IPS DF 6.9 (cell line): ENCODE data around the gene ZNF74.
A peak's percentile ranks its signal among the peaks of the same experiment; 100 is the strongest.
"Not testable (repeated sequence)": the region's sequence is repeated elsewhere in the genome, so short reads cannot be mapped to it uniquely, and the experiment has no call there.

Experiments
- DNase-seq: peaks from one replicate; pipeline ENCODE4 v3.0.0-alpha.2; 2013; ENCODE audit warnings: low read depth, low spot score
- H3K27ac ChIP-seq: one replicate; pipeline ENCODE4 v1.5.1; 2013; ENCODE audit warnings: low read length, control low read depth
- H3K27me3 ChIP-seq: 2 replicates; pipeline ENCODE4 v1.6.1; 2013; ENCODE audit warnings: mild to moderate bottlenecking, low read length; ENCODE audit not compliant: control insufficient read depth, insufficient read depth
- H3K36me3 ChIP-seq: 2 replicates; pipeline ENCODE4 v1.6.1; 2013; ENCODE audit warnings: low read length; ENCODE audit not compliant: control insufficient read depth, insufficient read depth
- H3K4me1 ChIP-seq: 2 replicates; pipeline ENCODE4 v1.6.1; 2013; ENCODE audit warnings: low read length; ENCODE audit not compliant: control insufficient read depth, insufficient read depth
- H3K4me3 ChIP-seq: 2 replicates; pipeline ENCODE4 v1.5.1; 2013; ENCODE audit warnings: mild to moderate bottlenecking, low read length
- H3K9me3 ChIP-seq: 2 replicates; pipeline ENCODE4 v1.6.1; 2013; ENCODE audit warnings: low read length, inconsistent platforms; ENCODE audit not compliant: control insufficient read depth, insufficient read depth
- WGBS: extraction: QIAGEN DNeasy Blood & Tissue Kit; methylation state at CpG from one replicate; pipeline ENCODE4 v1.1.7; 2013; ENCODE audit warnings: mixed read lengths, missing lambda C conversion rate; ENCODE audit not compliant: insufficient read length, insufficient coverage; 5-methylcytosine and 5-hydroxymethylcytosine counted together

Gene ZNF74

GRCh38 chr22:20448630-20449029 is 54.7 kb downstream of the ZNF74 start:
- DNase-seq: no peak
- no peaks in the 10 kb centered on the region for H3K27me3 ChIP-seq
- H3K4me3 ChIP-seq: no peak overlapping the region
- no peaks in the 10 kb centered on the region for H3K36me3 ChIP-seq
- no peaks in the 10 kb centered on the region for H3K4me1 ChIP-seq
- H3K27ac ChIP-seq: no peak overlapping the region
- WGBS: no CpG with 5 or more reads among the region's 5 CpGs
- H3K9me3 ChIP-seq: no peaks in the 10 kb centered on the region

DNA sequence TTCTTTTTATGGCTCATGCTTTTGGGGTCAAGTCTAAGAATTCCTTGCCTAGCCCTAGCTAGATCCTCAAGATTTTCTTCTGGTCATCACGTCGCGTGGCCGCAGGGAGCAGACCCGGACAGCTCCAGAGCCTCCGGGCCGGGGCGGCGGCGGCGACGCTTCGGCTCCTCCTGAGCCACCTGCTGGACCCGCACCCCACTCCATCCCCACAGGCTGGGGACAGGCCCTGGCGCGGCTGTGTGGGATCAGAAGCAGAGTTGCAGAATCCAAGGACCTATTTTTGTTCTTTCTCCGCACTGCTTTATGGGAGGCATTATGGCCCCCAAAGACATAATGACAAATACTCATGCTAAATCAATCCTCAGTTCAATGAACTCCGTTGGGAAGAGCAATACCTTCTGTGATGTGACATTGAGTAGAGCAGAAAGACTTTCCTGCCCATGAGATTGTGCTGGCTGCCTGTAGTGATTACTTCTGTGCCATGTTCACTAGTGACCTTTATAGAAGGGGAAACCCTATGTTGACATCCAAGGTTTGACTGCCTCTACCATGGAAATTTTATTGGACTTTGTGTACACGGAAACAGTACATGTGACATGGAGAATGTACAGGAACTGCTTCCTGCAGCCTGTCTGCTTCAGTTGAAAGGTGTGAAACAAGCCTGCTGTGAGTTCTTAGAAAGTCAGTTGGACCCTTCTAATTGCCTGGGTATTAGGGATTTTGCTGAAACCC is 56.0 kb downstream of the ZNF74 start:
- Histone ChIP-seq H3K27me3 (no peaks in the 10 kb centered on the region), H3K27ac (no peak overlapping the region), H3K36me3 (no peaks in the 10 kb centered on the region), H3K4me3 (no peak overlapping the region), H3K4me1 (no peaks in the 10 kb centered on the region), H3K9me3 (no peaks in the 10 kb centered on the region)
- no peak for DNase-seq
- WGBS: no CpG with 5 or more reads among the region's 19 CpGs

DNA sequence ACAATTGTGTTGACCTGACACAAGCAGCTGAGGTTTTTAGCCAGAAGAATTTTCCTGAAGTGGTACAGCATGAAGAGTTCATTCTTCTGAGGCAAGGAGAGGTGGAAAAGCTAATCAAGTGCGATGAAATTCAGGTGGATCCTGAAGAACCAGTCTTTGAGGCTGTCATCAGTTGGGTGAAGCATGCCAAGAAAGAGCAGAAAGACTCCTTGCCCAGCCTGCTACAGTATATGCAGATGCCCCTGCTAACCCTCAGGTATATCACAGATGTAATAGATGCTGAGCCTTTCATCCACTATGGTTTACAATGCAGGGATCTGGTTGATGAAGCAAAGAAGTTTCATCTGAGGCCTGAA is 56.6 kb downstream of the ZNF74 start:
- H3K27me3 ChIP-seq: no peaks in the 10 kb centered on the region
- H3K27ac ChIP-seq: no peak overlapping the region
- H3K9me3 ChIP-seq: no peaks in the 10 kb centered on the region
- no CpG with 5 or more reads among the region's 1 CpG for WGBS
- no peak for DNase-seq
- no peaks in the 10 kb centered on the region for H3K36me3 ChIP-seq
- no peaks in the 10 kb centered on the region for H3K4me1 ChIP-seq
- H3K4me3 ChIP-seq: no peak overlapping the region

- H3K4me1 ChIP-seq, H3K9me3 ChIP-seq, H3K27ac ChIP-seq, H3K36me3 ChIP-seq, H3K4me3 ChIP-seq, H3K27me3 ChIP-seq, DNase-seq: not testable (repeated sequence)
- WGBS: no CpG with 5 or more reads among the region's 15 CpGs
Measured at GRCh38 chr22:20451129-20451778, 57.3 kb downstream of the ZNF74 start.

DNA sequence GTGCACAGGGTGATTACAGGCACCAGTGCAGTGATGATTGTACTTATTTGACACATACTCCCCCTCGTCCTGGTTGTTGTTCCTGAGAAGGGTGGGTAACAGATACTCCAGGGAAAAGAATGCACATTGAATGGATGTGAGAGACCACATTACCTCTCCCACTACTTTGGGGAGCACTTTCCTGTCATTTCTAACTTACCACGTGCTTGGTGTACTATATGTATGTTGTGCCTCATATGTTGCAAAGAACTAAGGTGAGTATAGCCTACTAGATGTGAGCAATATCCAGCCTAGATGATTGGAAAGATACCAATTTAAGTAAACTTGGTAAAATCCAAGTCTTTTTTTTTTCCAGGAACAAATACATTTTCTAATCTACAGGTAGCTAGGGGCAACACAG is 58.0 kb downstream of the ZNF74 start:
- DNase-seq: no peak
- H3K9me3 ChIP-seq: no peaks in the 10 kb centered on the region
- no peak overlapping the region for H3K27ac ChIP-seq
- no peaks in the 10 kb centered on the region for H3K27me3 ChIP-seq
- no peaks in the 10 kb centered on the region for H3K36me3 ChIP-seq
- H3K4me3 ChIP-seq: no peak overlapping the region
- WGBS: no CpG with 5 or more reads among the region's 2 CpGs
- no peaks in the 10 kb centered on the region; the same call in 1 of the 2 replicates for H3K4me1 ChIP-seq

- Histone ChIP-seq H3K4me3 (no peak overlapping the region), H3K27me3 (no peaks in the 10 kb centered on the region), H3K36me3 (no peaks in the 10 kb centered on the region), H3K9me3 (no peaks in the 10 kb centered on the region), H3K4me1 (no peaks in the 10 kb centered on the region; the same call in 1 of the 2 replicates), H3K27ac (no peak overlapping the region)
- DNase-seq: no peak
- no CpG with 5 or more reads among the region's 3 CpGs for WGBS
Measured at GRCh38 chr22:20453222-20453621, 59.3 kb downstream of the ZNF74 start.

GRCh38 chr22:20455709-20456063 is 61.7 kb downstream of the ZNF74 start:
- H3K4me3 ChIP-seq: no peak overlapping the region
- H3K27me3 ChIP-seq: no peaks in the 10 kb centered on the region
- H3K4me1 ChIP-seq: no peaks in the 10 kb centered on the region; the same call in 1 of the 2 replicates
- no peaks in the 10 kb centered on the region for H3K36me3 ChIP-seq
- no CpG with 5 or more reads among the region's 8 CpGs for WGBS
- H3K27ac ChIP-seq: no peak overlapping the region
- DNase-seq: no peak
- H3K9me3 ChIP-seq: no peaks in the 10 kb centered on the region

GRCh38 chr22:20456064-20456721 is 62.2 kb downstream of the ZNF74 start:
- H3K36me3 ChIP-seq: no peaks in the 10 kb centered on the region
- H3K4me1 ChIP-seq: no peaks in the 10 kb centered on the region; the same call in 1 of the 2 replicates
- no peak overlapping the region for H3K4me3 ChIP-seq
- H3K9me3 ChIP-seq: no peaks in the 10 kb centered on the region
- H3K27me3 ChIP-seq: no peaks in the 10 kb centered on the region
- no CpG with 5 or more reads among the region's 6 CpGs for WGBS
- H3K27ac ChIP-seq: no peak overlapping the region
- DNase-seq: peak; percentile 81

GRCh38 chr22:20456722-20457076 is 62.7 kb downstream of the ZNF74 start:
- no peak overlapping the region for H3K27ac ChIP-seq
- no peak for DNase-seq

DNA sequence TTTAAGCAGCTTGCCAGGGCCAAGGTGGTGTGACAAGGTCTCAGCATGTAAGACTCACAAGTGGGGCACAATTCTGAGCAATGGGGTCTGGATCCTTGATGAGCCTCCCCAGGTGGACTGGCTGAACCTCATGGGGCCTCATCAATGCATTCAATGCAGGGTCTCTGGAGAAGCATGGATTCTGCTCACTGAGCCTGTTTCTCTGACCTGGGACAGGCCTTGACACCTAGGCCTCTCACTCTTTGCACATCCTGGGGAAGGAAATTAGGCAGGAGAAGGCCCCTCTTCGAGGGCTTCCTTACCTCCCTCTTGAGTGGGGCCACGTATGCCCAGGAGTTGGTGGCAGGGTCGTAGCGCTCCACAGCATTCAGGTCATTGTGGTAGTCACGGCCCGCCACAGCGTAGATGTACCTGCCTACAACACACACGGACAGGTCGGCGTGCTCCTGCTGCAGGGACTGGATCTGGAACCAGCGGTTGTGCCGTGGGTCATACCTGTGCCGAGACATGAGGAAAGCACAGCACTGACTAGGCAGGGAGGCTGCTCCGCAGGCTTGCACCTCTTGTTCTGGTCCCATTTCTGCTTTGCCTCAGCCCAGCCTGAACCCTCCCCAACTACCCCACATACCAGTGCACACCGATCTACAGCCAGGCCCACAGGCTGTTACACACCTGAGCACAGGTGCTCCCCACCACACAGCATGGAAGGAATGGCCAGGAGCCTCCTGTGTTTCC is 63.7 kb downstream of the ZNF74 start:
- H3K36me3 ChIP-seq: no peaks in the 10 kb centered on the region

More at GRCh38 chr22:20456722-20457076, 62.7 kb downstream of the ZNF74 start:
- no peaks in the 10 kb centered on the region for H3K36me3 ChIP-seq
- H3K9me3 ChIP-seq: no peaks in the 10 kb centered on the region
- no peaks in the 10 kb centered on the region for H3K27me3 ChIP-seq
- WGBS: no CpG with 5 or more reads among the region's 3 CpGs
- H3K4me3 ChIP-seq: no peak overlapping the region
- no peaks in the 10 kb centered on the region; the same call in 1 of the 2 replicates for H3K4me1 ChIP-seq

More for the DNA sequence above, 63.7 kb downstream of the ZNF74 start:
- Histone ChIP-seq H3K4me3 (no peak overlapping the region), H3K9me3 (no peaks in the 10 kb centered on the region), H3K27ac (no peak overlapping the region), H3K4me1 (no peaks in the 10 kb centered on the region; the same call in 1 of the 2 replicates), H3K27me3 (no peaks in the 10 kb centered on the region)
- DNase-seq: no peak
- WGBS: no CpG with 5 or more reads among the region's 15 CpGs
